HEK293 (cell line): ENCODE results near the gene OTOP3.

ENCODE experiments used
- GFI1B ChIP-seq: fragments of 450-650 bp; formaldehyde crosslinking; IDR thresholded peaks from 2 replicates; pipeline ENCODE4 v1.5.1; 2016; ENCODE audit warnings: missing biosample characterization, missing genetic modification characterization
- GLIS1 ChIP-seq: fragments of 450-650 bp; formaldehyde crosslinking; IDR thresholded peaks from 2 replicates; pipeline ENCODE4 v1.5.1; 2016; ENCODE audit warnings: missing biosample characterization, missing genetic modification characterization
- ZBTB21 ChIP-seq: fragments of 450-650 bp; formaldehyde crosslinking; IDR thresholded peaks from 2 replicates; pipeline ENCODE4 v1.5.1; 2017; ENCODE audit warnings: missing biosample characterization, missing genetic modification characterization
- ZBTB7A ChIP-seq: fragments of 450-650 bp; formaldehyde crosslinking; IDR thresholded peaks from 2 replicates; pipeline ENCODE4 v1.5.1; 2016; ENCODE audit warnings: low read depth, missing biosample characterization, missing genetic modification characterization
- ZEB2 ChIP-seq: fragments of 450-650 bp; formaldehyde crosslinking; IDR thresholded peaks from 2 replicates; pipeline ENCODE4 v1.5.1; 2016; ENCODE audit warnings: missing biosample characterization, missing genetic modification characterization
- ZFP3 ChIP-seq: fragments of 450-650 bp; formaldehyde crosslinking; IDR thresholded peaks from 2 replicates; pipeline ENCODE4 v1.5.1; 2016; ENCODE audit warnings: low read depth, missing biosample characterization, missing genetic modification characterization
- ZNF23 ChIP-seq: fragments of 450-650 bp; formaldehyde crosslinking; IDR thresholded peaks from 2 replicates; pipeline ENCODE4 v1.5.1; 2016; ENCODE audit warnings: missing biosample characterization, missing genetic modification characterization, borderline replicate concordance
- ZNF274 ChIP-seq, 2 experiments: fragments of 200-500 bp in 1 of 2; fragments of 450-650 bp in 1 of 2; sonication (Bioruptor generic) in 1 of 2; formaldehyde crosslinking in 1 of 2; IDR thresholded peaks; 2 replicates each; pipeline versions ENCODE4 v1.5.1 to v1.6.1; 2014 to 2016; ENCODE audit warnings: borderline replicate concordance in 1 of 2, inconsistent platforms in 1 of 2, low read length in 1 of 2, missing biosample characterization in 1 of 2, missing genetic modification characterization in 1 of 2
- ZNF335 ChIP-seq: fragments of 450-650 bp; formaldehyde crosslinking; conservative IDR thresholded peaks from 2 replicates; pipeline ENCODE4 v1.5.1; 2016; ENCODE audit warnings: missing biosample characterization, missing genetic modification characterization
- ZNF768 ChIP-seq: fragments of 450-650 bp; formaldehyde crosslinking; IDR thresholded peaks from 2 replicates; pipeline ENCODE4 v1.5.1; 2018; ENCODE audit warnings: missing biosample characterization, mild to moderate bottlenecking, missing genetic modification characterization
- TF ChIP-seq, protein P1 (sequence below): fragments of 450-650 bp; formaldehyde crosslinking; IDR thresholded peaks from 2 replicates; pipeline ENCODE4 v1.5.1; 2016; ENCODE audit warnings: missing biosample characterization, missing genetic modification characterization
- TF ChIP-seq, protein P2 (sequence below): IDR thresholded peaks from 2 replicates; pipeline ENCODE4 v1.6.1; 2011; ENCODE audit warnings: mild to moderate bottlenecking, low read depth, low read length, borderline replicate concordance

- TF ChIP-seq, protein P1, sequence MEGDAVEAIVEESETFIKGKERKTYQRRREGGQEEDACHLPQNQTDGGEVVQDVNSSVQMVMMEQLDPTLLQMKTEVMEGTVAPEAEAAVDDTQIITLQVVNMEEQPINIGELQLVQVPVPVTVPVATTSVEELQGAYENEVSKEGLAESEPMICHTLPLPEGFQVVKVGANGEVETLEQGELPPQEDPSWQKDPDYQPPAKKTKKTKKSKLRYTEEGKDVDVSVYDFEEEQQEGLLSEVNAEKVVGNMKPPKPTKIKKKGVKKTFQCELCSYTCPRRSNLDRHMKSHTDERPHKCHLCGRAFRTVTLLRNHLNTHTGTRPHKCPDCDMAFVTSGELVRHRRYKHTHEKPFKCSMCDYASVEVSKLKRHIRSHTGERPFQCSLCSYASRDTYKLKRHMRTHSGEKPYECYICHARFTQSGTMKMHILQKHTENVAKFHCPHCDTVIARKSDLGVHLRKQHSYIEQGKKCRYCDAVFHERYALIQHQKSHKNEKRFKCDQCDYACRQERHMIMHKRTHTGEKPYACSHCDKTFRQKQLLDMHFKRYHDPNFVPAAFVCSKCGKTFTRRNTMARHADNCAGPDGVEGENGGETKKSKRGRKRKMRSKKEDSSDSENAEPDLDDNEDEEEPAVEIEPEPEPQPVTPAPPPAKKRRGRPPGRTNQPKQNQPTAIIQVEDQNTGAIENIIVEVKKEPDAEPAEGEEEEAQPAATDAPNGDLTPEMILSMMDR = no peak
- TF ChIP-seq ZEB2 (tag by site-specific recombination) (no peak), ZNF274 (IDR thresholded peaks at IDR 0.05; ENCODE audit: low read length) (no peak), ZNF274 (tag by site-specific recombination; IDR thresholded peaks at IDR 0.05; ENCODE audit: borderline replicate concordance) (no peak), ZBTB7A (tag by site-specific recombination) (no peak), ZNF768 (no peak), ZBTB21 (tag by site-specific recombination) (no peak), GFI1B (tag by site-specific recombination) (no peak), ZNF23 (no peak), ZNF335 (no peak), ZFP3 (no peak), GLIS1 (tag by site-specific recombination) (no peak)
- TF ChIP-seq, protein P2, sequence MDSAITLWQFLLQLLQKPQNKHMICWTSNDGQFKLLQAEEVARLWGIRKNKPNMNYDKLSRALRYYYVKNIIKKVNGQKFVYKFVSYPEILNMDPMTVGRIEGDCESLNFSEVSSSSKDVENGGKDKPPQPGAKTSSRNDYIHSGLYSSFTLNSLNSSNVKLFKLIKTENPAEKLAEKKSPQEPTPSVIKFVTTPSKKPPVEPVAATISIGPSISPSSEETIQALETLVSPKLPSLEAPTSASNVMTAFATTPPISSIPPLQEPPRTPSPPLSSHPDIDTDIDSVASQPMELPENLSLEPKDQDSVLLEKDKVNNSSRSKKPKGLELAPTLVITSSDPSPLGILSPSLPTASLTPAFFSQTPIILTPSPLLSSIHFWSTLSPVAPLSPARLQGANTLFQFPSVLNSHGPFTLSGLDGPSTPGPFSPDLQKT = no peak
These were observed 16.0 kb upstream of the OTOP3 start for GRCh38 chr17:74919440-74920305.
